CD4-positive, alpha-beta T cell treated with Interleukin-4 for 4 hours (primary cell): ENCODE measurements around the gene SNX15.

Source experiments
- DNase-seq: peaks from one replicate; pipeline ENCODE4 v3.0.0-alpha.2; 2020

SNX15 gene

DNA sequence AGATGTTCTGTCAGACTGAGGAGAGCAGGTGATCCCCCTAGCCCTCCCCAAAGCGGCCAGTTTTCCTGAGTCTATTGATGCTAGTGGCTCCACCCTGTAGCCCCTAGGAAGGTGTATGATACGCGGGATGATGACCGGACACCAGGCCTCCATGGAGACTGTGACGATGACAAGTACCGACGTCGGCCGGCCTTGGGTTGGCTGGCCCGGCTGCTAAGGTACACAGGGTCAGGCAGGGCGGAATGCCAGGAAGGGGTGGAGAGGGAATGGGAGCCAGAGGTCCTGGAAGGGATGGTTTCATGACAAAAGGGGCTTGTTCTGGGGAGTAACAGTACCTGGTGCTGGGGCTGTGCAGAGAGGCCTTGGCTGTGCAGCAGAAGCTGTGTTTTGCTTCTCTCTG lies 60.0 kb downstream of the SNX15 start:
- no peak for DNase-seq

DNA sequence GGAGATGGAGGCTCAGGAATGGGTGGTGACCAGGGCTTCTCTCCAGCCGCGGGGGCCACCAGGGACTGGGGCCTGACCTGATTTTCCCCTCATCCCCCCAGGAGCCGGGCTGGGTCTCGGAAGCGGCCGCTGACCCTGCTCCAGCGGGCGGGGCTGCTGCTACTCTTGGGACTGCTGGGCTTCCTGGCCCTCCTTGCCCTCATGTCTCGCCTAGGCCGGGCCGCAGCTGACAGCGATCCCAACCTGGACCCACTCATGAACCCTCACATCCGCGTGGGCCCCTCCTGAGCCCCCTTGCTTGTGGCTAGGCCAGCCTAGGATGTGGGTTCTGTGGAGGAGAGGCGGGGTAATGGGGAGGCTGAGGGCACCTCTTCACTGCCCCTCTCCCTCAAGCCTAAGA lies 60.6 kb downstream of the SNX15 start:
- no peak for DNase-seq

DNA sequence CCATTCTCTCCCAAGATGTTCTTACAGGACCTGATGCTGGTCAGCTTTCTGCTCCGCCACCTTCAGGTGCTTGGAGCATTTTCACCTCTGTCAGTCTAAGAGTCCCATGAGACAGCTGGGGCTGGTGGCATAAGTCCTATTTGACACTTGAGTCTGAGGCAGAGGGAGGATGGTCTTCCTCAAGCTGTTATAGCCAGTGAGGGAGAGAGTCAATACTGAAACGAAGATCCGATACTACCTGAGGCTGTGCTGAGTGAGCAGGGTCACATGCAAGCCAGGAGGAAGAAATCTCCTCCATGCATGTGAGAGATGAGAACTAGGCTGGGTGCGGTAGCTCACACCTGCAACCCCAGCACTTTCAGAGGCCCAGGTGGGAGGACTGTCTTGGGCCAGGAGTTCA lies 62.4 kb downstream of the SNX15 start:
- DNase-seq, result no peak
